ENCODE measurements around the gene UMODL1. TPM values are rescaled to one million over a fixed set of nuclear protein-coding genes. Genes with fewer than 3 reads are reported as not detected.

Gene UMODL1
- total RNA-seq, 1 experiment from 2014 or later: 0.30 TPM

GRCh38 chr21:42123219-42123908 is 52.2 kb downstream of the UMODL1 start:
- Histone ChIP-seq H3K27ac (no peak overlapping the region), H3K27me3 (no peaks in the 10 kb centered on the region), H3K4me3 (no peak overlapping the region), H3K36me3 (no peaks in the 10 kb centered on the region), H3K9me3 (replicated peaks) (no peaks in the 10 kb centered on the region), H3K4me1 (peaks cover 4% of the 10 kb centered on the region; the same call in 1 of the 2 replicates)
- DNase-seq: no peak

DNA sequence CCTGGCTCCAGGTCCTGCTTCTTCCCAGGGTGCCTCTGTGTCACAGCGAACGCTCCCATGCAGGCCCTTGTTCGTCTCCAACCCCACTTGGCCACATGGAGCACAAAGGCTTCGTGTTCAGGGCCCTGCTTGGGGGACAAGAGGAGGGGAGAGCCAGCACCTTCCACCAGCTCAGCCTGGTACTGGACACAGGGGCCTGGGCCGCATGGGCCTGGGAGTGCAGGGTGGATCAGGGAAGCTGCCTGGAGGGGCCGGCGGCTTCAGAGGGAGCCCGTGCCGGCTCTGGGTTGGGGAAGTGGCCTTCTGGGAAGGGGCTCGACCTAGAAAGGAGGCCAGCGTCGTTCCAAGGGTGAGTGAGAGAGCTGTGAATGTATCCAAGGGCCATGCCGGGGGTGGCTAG is 53.0 kb downstream of the UMODL1 start:
- no peak for DNase-seq
- H3K9me3 ChIP-seq (replicated peaks): no peaks in the 10 kb centered on the region
- H3K27me3 ChIP-seq: no peaks in the 10 kb centered on the region
- H3K36me3 ChIP-seq: no peaks in the 10 kb centered on the region
- H3K4me1 ChIP-seq: peaks cover 4% of the 10 kb centered on the region; the same call in 1 of the 2 replicates
- no peak overlapping the region for H3K27ac ChIP-seq
- H3K4me3 ChIP-seq: no peak overlapping the region

DNA sequence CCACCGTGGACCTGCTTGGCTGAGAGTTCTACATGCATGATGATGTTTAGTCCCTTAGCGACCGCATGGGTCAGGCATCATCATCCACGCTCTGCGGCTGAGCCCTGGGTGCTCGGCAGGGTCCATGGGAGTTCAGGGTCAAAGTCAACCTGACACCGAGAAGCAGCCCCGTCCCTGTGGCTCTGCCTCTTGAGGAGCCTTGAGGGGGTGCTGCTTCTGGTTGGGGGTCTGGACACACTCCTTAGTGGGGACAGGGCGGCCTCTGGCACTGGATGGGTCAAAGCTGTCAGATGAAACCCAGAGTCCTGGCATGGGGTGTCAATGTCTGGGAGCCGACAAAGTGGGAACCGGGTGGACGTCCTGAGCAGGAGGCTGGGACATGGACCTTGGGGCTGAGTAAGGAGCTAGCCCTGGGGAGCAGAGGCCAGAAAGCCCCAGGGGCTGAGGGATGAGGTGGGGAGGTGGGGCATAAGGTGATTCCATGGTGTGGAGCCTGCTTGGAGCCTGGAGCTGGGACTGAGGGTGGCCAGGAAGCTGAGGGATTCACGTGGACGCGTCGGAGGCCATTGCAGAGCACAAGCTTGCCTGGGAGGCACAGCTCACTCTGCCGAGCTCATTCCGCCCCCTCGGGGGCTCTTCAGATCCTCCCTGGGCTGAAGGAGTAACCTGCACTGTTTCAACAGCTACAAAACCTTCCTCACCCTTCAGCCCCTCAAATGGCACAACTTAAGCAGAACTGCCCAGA is 53.9 kb downstream of the UMODL1 start:
- Histone ChIP-seq H3K36me3 (no peaks in the 10 kb centered on the region), H3K27ac (no peak overlapping the region), H3K27me3 (no peaks in the 10 kb centered on the region), H3K9me3 (replicated peaks) (no peaks in the 10 kb centered on the region), H3K4me1 (peaks cover 4% of the 10 kb centered on the region; the same call in 1 of the 2 replicates), H3K4me3 (no peak overlapping the region)
- no peak for DNase-seq

DNA sequence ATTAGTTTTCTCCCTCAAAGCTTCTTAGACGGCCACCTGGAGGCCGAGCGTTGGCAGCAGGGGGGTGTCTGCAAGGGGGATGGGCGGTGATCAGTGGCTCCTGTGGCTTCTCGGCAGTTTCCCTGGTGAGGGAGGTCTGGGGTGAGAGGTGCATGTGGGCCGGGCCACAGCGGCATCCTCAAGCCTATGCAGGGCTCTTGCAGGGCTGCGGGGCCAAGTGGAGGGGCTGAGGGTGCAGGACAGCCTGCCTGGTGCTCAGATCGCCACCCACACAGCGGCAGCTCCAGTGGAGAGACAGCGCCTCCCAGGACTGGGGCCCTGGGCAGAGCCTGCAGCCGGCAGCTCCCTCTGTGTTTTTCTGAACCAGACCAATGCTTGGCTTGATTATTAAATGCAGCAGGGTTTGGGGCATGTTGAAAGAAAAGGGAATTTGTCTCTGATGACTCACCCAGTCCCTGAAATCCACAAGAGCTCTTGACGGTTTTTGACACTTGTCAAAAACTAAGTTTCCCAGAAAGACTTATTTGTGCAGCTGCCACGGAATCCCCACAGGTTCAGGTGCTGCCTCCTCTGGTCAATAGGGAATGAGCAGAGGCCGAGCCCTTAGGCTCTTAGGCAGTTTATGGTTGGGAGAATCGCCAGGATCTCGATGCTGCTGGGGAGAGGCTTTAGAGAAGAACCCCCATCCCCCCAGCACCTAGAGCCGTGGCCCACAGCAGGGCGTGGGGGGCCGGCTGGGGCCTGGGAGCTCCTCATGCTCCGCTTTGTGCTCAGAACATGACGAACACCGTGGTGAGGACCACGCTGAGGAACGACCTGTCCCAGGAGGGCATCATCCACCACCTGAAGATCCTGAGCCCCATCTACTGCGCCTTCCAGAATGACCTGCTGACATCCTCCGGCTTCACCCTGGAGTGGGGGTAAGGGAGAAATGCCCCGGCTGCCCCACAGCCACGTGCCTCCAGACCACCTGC is 54.7 kb downstream of the UMODL1 start:
- Histone ChIP-seq H3K27ac (no peak overlapping the region), H3K4me1 (peaks cover 4% of the 10 kb centered on the region; the same call in 1 of the 2 replicates), H3K36me3 (no peaks in the 10 kb centered on the region), H3K4me3 (no peak overlapping the region), H3K27me3 (no peaks in the 10 kb centered on the region), H3K9me3 (replicated peaks) (no peaks in the 10 kb centered on the region)
- DNase-seq: peak; percentile 36 to 56

- H3K27ac ChIP-seq: no peak overlapping the region
- no peak for DNase-seq
- peaks cover 4% of the 10 kb centered on the region; the same call in 1 of the 2 replicates for H3K4me1 ChIP-seq
- no peaks in the 10 kb centered on the region for H3K36me3 ChIP-seq
- H3K4me3 ChIP-seq: no peak overlapping the region
- H3K9me3 ChIP-seq (replicated peaks): no peaks in the 10 kb centered on the region
- no peaks in the 10 kb centered on the region for H3K27me3 ChIP-seq
Measured at GRCh38 chr21:42127164-42128150, 56.3 kb downstream of the UMODL1 start.

DNA sequence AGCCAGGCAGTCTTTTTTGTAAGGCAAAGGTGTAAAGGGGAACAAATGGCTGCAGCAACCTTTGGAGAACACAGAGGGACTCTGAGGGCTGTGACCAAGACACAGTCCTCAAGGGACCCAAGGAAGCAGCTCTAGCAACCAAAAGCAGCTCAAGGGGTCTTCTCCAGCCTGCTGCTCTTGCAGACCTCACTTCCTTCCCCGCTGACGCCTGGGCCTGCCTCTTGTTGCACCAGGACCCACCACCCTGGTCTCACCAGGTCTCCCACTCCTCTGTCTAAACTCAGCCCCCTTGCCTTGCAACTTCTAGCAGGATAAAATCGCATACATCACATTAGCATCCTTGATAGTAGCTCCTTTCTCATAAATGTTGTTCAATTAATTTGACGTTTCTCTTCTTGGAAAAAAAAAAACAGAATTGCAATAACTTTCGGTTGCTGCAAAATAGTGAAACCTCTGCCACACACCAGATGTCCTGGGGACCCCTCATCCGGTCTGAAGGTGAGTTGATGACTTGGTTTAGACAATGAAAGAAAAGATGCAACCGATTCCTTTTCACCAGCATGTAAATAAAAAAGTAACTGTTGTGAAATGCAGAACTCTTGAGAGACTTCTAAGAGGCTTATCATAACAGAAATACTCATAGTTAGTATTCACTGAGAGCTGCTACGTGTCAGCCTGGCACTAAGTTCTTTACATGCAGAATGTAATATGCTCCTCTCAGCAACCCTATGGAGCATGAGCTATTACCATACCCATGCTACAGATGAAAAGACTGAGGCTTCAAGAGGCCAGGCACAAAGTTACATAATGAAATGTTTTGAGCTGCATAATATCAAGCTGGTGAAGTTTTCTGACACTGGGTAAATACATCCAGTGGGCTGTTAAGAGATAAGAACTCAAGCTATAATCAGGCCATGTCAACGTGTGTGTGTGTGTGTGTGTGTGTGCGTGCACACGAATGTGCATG is 58.5 kb downstream of the UMODL1 start:
- Histone ChIP-seq H3K27me3 (no peaks in the 10 kb centered on the region), H3K4me1 (peaks cover 4% of the 10 kb centered on the region; the same call in 1 of the 2 replicates), H3K9me3 (replicated peaks) (no peaks in the 10 kb centered on the region), H3K4me3 (no peak overlapping the region), H3K36me3 (no peaks in the 10 kb centered on the region), H3K27ac (no peak overlapping the region)
- no peak for DNase-seq

- Histone ChIP-seq H3K27ac (no peak overlapping the region), H3K4me3 (no peak overlapping the region)
- DNase-seq: no peak
Measured at GRCh38 chr21:42130441-42130840, 59.3 kb downstream of the UMODL1 start.

DNA sequence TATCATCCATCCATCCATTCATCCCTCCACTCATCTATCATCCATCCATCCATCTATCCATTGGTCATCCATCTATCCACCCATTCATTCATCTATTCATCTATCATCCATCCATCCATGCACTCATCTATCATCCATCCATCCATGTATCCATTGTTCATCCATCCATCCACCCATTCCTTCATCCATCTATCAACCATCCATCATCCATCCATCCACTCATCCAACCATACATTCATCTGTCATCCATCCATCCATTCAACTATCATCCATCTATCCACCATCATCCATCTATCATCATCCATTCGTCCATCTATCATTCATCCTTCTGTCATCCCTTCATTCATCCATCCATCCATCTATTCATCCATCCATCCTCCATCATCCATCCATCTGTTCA is 61.1 kb downstream of the UMODL1 start:
- Histone ChIP-seq H3K27ac (no peak overlapping the region), H3K27me3 (no peaks in the 10 kb centered on the region), H3K4me3 (no peak overlapping the region), H3K4me1 (no peaks in the 10 kb centered on the region), H3K9me3 (replicated peaks) (no peaks in the 10 kb centered on the region), H3K36me3 (no peaks in the 10 kb centered on the region)
- no peak for DNase-seq

More at GRCh38 chr21:42130441-42130840, 59.3 kb downstream of the UMODL1 start:
- Histone ChIP-seq H3K27me3 (no peaks in the 10 kb centered on the region), H3K9me3 (replicated peaks) (no peaks in the 10 kb centered on the region), H3K4me1 (peaks cover 3% of the 10 kb centered on the region; the same call in 1 of the 2 replicates), H3K36me3 (no peaks in the 10 kb centered on the region)

- Histone ChIP-seq H3K27me3 (no peaks in the 10 kb centered on the region), H3K36me3 (no peaks in the 10 kb centered on the region), H3K9me3 (replicated peaks) (no peaks in the 10 kb centered on the region), H3K4me3 (no peak overlapping the region), H3K27ac (no peak overlapping the region), H3K4me1 (no peaks in the 10 kb centered on the region)
- DNase-seq: no peak
Measured at GRCh38 chr21:42133131-42133530, 62.0 kb downstream of the UMODL1 start.

DNA sequence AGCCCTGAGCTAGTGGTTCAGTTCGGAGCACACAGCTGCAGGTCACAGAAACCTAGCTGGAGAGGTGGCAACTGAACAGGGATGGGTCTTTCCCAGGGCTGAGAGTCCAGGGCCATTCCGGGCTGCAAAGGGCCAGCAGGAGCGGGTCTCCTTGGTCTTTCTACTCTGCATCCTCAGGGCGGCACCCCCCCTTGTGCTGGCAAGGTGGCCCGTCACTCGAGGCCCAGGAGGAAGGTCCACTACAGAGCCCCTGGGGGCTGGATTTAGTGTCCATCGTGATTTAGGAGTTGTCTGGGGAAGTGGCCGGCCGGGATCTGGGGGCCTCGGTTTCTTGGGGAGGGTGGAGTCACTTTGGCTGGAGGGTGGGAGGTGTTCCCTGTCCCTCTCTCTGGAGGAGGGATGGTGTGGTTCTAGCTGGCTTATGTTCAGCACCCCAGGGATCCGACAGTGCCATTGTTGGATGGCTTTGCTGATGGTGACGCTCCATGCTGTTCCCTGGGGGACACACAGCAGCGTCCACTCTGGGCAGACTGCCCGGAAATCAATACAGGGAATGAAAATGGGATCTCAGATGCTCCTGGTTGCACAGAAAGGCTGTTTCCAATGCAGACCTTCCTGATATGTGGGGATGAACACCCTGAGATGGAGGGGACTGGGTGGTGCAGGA is 64.4 kb downstream of the UMODL1 start:
- no peak overlapping the region for H3K4me3 ChIP-seq
- no peak overlapping the region for H3K27ac ChIP-seq
- no peak for DNase-seq
- H3K9me3 ChIP-seq (replicated peaks): no peaks in the 10 kb centered on the region
- H3K4me1 ChIP-seq: no peaks in the 10 kb centered on the region; the same call in 1 of the 2 replicates
- H3K27me3 ChIP-seq: no peaks in the 10 kb centered on the region
- no peaks in the 10 kb centered on the region for H3K36me3 ChIP-seq

GRCh38 chr21:42137191-42137904 is 66.2 kb downstream of the UMODL1 start:
- H3K4me3 ChIP-seq: no peak overlapping the region
- no peak overlapping the region for H3K27ac ChIP-seq
- H3K9me3 ChIP-seq (replicated peaks): no peaks in the 10 kb centered on the region
- no peaks in the 10 kb centered on the region for H3K36me3 ChIP-seq
- H3K4me1 ChIP-seq: no peaks in the 10 kb centered on the region; the same call in 1 of the 2 replicates
- no peak for DNase-seq
- no peaks in the 10 kb centered on the region for H3K27me3 ChIP-seq
